Measurements from ENCODE around the gene MIEF1. TPM values are rescaled to one million over a fixed set of nuclear protein-coding genes. Genes with fewer than 3 reads are reported as not detected.

The MIEF1 gene
- total RNA-seq, 1 experiment from 2014 or later: 29.9 TPM

DNA sequence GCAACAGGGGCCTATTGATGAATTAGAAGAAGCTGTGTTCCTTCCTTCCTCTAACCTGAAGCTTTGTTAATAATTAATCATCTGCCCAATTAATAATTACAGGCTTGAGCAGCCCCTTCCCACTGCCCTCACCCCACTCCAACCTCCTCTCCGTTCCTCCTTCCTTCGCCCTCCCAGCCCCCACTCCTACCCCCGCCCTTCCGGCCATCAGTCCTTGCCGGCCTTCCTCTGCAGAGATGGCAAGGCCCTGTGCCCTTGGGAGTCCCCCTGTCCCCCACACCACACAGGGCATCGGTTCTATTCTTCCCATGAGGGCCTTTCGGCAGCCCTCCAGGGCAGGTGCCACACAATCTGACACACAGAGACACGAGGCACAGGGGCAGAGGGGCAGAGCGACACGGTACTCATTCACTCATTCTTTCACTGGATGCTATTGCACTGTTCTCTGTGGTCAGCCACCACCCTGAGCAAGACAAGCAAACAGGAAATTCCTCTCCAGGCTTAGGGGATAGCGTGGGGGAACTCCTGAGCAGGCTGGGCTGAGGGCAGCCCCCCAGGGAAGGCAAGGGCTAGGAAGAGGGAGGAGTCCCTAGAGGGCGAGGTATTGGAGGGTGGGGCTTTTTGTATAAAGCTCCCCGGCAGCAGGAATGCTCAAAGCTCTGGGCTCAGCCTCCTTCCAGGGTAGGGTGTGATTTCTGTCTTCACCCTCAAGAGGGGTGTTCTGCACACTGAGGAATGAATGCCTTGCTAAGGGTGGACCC, 30.5 kb upstream of the MIEF1 start:
- BruUV-seq (replicated peaks): no TSS peak
- in situ Hi-C loops (cut with HindIII; ENCODE audit: low pct_unique_long_range_greater_than_20kb, low sequenced_read_pairs): no loop called here
- POLR2A ChIA-PET: no interaction called here

DNA sequence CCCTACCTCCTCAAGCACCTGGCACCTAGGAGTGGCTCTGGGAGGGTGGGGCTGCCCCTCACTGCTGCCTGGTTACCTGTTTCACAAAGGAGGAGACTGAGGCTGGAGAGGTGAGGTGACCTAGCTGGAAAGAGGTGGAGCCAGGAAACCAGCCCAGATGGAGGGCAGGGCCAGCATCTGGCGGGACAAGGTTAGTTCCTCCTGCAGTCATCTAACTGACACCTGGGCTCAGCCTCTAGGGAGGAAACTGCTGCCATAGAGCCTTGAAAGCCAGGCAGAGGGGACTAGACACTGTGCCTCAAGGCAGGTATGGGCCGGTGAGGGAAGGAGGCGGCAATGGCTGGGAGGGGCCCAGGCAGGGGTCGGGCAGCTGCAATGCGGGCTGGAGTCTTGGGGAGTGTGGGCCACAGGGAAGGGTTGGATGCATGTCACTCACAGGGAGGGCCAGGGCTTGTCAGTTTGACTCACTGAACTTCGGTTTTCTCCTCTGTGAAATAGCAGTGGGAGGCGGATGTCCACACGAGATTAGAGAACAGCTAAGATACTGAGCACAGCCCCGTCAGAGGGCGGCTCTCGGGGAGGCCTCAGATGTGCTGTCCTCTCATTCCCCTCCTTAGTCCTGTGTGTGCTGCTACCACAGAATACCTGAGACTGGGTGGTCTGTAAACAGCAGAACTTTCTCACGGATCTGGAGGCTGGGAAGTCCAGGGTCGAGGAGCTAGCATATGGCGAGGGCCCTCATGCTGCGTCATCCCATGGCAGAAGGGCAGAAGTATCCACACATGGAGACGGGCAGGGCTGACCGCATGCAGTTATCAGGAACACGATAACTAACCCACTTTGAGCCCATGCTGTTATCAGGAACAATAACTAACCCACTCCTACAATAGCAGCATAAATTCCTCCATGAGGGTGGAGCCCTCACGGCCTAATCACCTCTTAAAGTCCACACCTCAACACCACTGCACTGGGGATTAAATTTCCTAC, 29.2 kb upstream of the MIEF1 start:
- Histone ChIP-seq H3K27me3 (ENCODE audit: control insufficient read depth, insufficient read depth, low read length) (no peaks in the 10 kb centered on the region), H3K4me1 (ENCODE audit: control insufficient read depth, insufficient read depth, low read length) (peaks cover 8% of the 10 kb centered on the region; the same call in 1 of the 2 replicates), H3K4me3 (ENCODE audit: low read depth in 2 of 2, low read length in 2 of 2) (no peak overlapping the region), H3K36me3 (ENCODE audit: control insufficient read depth, insufficient read depth, low read length) (no peaks in the 10 kb centered on the region), H3K9me3 (ENCODE audit: control insufficient read depth, insufficient read depth, low read depth, low read length) (no peaks in the 10 kb centered on the region), H3K27ac (ENCODE audit: low read length) (no peak overlapping the region)
- no TSS peak for BruUV-seq (replicated peaks)
- in situ Hi-C loops (cut with HindIII; ENCODE audit: low pct_unique_long_range_greater_than_20kb, low sequenced_read_pairs) (no loop called here), intact Hi-C loops (cut with micrococcal nuclease; ENCODE audit: unreplicated experiment) (no loop called here)
- ATAC-seq: no peak
- CTCF ChIA-PET: no interaction called here
- DNase-seq (ENCODE audit: low read depth, low spot score): no peak
- POLR2A ChIA-PET: no interaction called here
- TF ChIP-seq, protein P1, sequence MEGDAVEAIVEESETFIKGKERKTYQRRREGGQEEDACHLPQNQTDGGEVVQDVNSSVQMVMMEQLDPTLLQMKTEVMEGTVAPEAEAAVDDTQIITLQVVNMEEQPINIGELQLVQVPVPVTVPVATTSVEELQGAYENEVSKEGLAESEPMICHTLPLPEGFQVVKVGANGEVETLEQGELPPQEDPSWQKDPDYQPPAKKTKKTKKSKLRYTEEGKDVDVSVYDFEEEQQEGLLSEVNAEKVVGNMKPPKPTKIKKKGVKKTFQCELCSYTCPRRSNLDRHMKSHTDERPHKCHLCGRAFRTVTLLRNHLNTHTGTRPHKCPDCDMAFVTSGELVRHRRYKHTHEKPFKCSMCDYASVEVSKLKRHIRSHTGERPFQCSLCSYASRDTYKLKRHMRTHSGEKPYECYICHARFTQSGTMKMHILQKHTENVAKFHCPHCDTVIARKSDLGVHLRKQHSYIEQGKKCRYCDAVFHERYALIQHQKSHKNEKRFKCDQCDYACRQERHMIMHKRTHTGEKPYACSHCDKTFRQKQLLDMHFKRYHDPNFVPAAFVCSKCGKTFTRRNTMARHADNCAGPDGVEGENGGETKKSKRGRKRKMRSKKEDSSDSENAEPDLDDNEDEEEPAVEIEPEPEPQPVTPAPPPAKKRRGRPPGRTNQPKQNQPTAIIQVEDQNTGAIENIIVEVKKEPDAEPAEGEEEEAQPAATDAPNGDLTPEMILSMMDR (IDR thresholded peaks at IDR 0.05): no peak
- TF ChIP-seq TCF7L2 (IDR thresholded peaks at IDR 0.05; ENCODE audit: low read depth, low read length): no peak
- TF ChIP-seq POLR2AphosphoS5 (IDR thresholded peaks at IDR 0.05; ENCODE audit: low read depth, low read length): no peak
- TF ChIP-seq SIN3A (IDR thresholded peaks at IDR 0.05; ENCODE audit: borderline replicate concordance, insufficient read depth, low read depth, low read length): no peak

More for the DNA sequence above, 30.5 kb upstream of the MIEF1 start:
- no peak for DNase-seq (ENCODE audit: low read depth, low spot score)
- peaks cover 8% of the 10 kb centered on the region; the same call in 1 of the 2 replicates for H3K4me1 ChIP-seq (ENCODE audit: control insufficient read depth, insufficient read depth, low read length)
- no peaks in the 10 kb centered on the region for H3K27me3 ChIP-seq (ENCODE audit: control insufficient read depth, insufficient read depth, low read length)
- CTCF ChIA-PET: no interaction called here
- ATAC-seq: 0 out of 2 replicates have a peak, but pooled peaks have one; percentile 8
- H3K27ac ChIP-seq (ENCODE audit: low read length): no peak overlapping the region
- no peak overlapping the region for H3K4me3 ChIP-seq (ENCODE audit: low read depth in 2 of 2, low read length in 2 of 2)
- H3K9me3 ChIP-seq (ENCODE audit: control insufficient read depth, insufficient read depth, low read depth, low read length): no peaks in the 10 kb centered on the region
- intact Hi-C loops (cut with micrococcal nuclease; ENCODE audit: unreplicated experiment): no loop called here
- no peaks in the 10 kb centered on the region for H3K36me3 ChIP-seq (ENCODE audit: control insufficient read depth, insufficient read depth, low read length)
- no peak for TF ChIP-seq TCF7L2 (IDR thresholded peaks at IDR 0.05; ENCODE audit: low read depth, low read length)
- TF ChIP-seq POLR2AphosphoS5 (IDR thresholded peaks at IDR 0.05; ENCODE audit: low read depth, low read length): no peak
- no peak for TF ChIP-seq SIN3A (IDR thresholded peaks at IDR 0.05; ENCODE audit: borderline replicate concordance, insufficient read depth, low read depth, low read length)
- TF ChIP-seq REST (IDR thresholded peaks at IDR 0.05; ENCODE audit: insufficient read depth in 1 of 2, low read depth in 2 of 2, low read length in 1 of 2): no peak
- TF ChIP-seq, protein P1 (IDR thresholded peaks at IDR 0.05): no peak

All from Panc1 (cell line).